ENCODE results near the gene RNF207.
A peak's percentile ranks its signal among the peaks of the same experiment; 100 is the strongest.

RNF207 gene

GRCh38 chr1:6234502-6235295 lies 28.8 kb downstream of the RNF207 start:
- DNase-seq: no peak

- peak; percentile 34 for DNase-seq
These were observed 29.4 kb downstream of the RNF207 start for GRCh38 chr1:6235296-6235677.

GRCh38 chr1:6237093-6237492 lies 31.2 kb downstream of the RNF207 start:
- no peak for DNase-seq

- DNase-seq: no peak
These were observed 33.4 kb downstream of the RNF207 start for GRCh38 chr1:6239213-6239752.

- no peak for DNase-seq
These were observed 34.2 kb downstream of the RNF207 start for GRCh38 chr1:6239950-6240768.

- no peak for DNase-seq
These were observed 35.4 kb downstream of the RNF207 start for GRCh38 chr1:6241107-6241886.

GRCh38 chr1:6241887-6242740 lies 36.2 kb downstream of the RNF207 start:
- no peak for DNase-seq

- DNase-seq: no peak
These were observed 37.3 kb downstream of the RNF207 start for GRCh38 chr1:6243053-6243834.

GRCh38 chr1:6243993-6244392 lies 38.1 kb downstream of the RNF207 start, which contains the start of gene HES3:
HES3 (plus strand) TSS chr1:6244179; CDS start chr1:6244366, 187 bp downstream.
- DNase-seq: no peak

GRCh38 chr1:6244401-6245049 lies 38.6 kb downstream of the RNF207 start:
- no peak for DNase-seq

GRCh38 chr1:6245086-6245868 lies 39.4 kb downstream of the RNF207 start:
- peak; percentile 84 for DNase-seq

GRCh38 chr1:6245869-6246496 lies 40.1 kb downstream of the RNF207 start:
- peak; percentile 75 for DNase-seq

- peak; percentile 84 for DNase-seq
These were observed 40.9 kb downstream of the RNF207 start for GRCh38 chr1:6246497-6247467.

- DNase-seq: no peak
These were observed 41.7 kb downstream of the RNF207 start for GRCh38 chr1:6247651-6248050.

GRCh38 chr1:6248161-6248776 lies 42.4 kb downstream of the RNF207 start:
- DNase-seq: no peak

- no peak for DNase-seq
These were observed 43.2 kb downstream of the RNF207 start for GRCh38 chr1:6248932-6249738.
